Testis (tissue), 3 donors: ENCODE data around the gene FHIT. TPM values are rescaled to one million over a fixed set of nuclear protein-coding genes. Genes with fewer than 3 reads are reported as not detected.

ENCODE experiments used
- DNase-seq: peaks from one replicate; pipeline ENCODE4 v3.0.0-alpha.2; 2019
- H3K27ac ChIP-seq, 2 donors: fragments of 200-600 bp; sonication (generic); one replicate each; pipeline ENCODE4 v1.5.1; 2019
- H3K27me3 ChIP-seq: fragments of 200-600 bp; sonication (generic); one replicate; pipeline ENCODE4 v1.5.1; 2019
- H3K36me3 ChIP-seq: fragments of 200-600 bp; sonication (generic); one replicate; pipeline ENCODE4 v1.5.1; 2017; ENCODE audit warnings: low read depth; ENCODE audit errors: missing control alignments
- H3K4me1 ChIP-seq: fragments of 200-600 bp; sonication (generic); one replicate; pipeline ENCODE4 v1.5.1; 2019
- H3K4me3 ChIP-seq, 2 donors: fragments of 200-600 bp; sonication (generic); one replicate each; pipeline ENCODE4 v1.5.1; 2017 to 2019
- H3K9me3 ChIP-seq: fragments of 200-600 bp; sonication (generic); one replicate; pipeline ENCODE4 v1.5.1; 2017
- CTCF ChIP-seq, 3 experiments: fragments of 450-650 bp in 2 of 3; fragments of 200-600 bp in 1 of 3; sonication (generic) in 1 of 3; IDR thresholded peaks; one replicate each; pipeline ENCODE4 v1.5.1; 2016 to 2019; ENCODE audit warnings: antibody characterized with exemption in 3 of 3, mild to moderate bottlenecking in 2 of 3, moderate library complexity in 1 of 3
- POLR2A ChIP-seq: fragments of 450-650 bp; IDR thresholded peaks from one replicate; pipeline ENCODE4 v1.6.1; 2017; ENCODE audit warnings: antibody characterized with exemption, mild to moderate bottlenecking, moderate library complexity
- WGBS, 2 donors: methylation state at CpG; one replicate each; pipeline ENCODE4 v1.1.5; 2018; 5-methylcytosine and 5-hydroxymethylcytosine counted together
- intact Hi-C: fragments of 100-400 bp; cut with DNase I; formaldehyde crosslinking; loops from one replicate; pipeline ENCODE4 v1.15.1; 2023; ENCODE audit warnings: low total_unique reads
- polyA plus RNA-seq: library from polyadenylated mRNA; stranded (reverse); fragments of 350-450 nt; fragmentation: Illumina TruSeq; extraction: RNeasy Lipid Tissue Mini Kit (QIAGEN cat#74804); gene quantifications from one replicate; pipeline ENCODE4 v1.2.3, GENCODE V29; 2014; ENCODE audit warnings: low read depth, low replicate concordance; ENCODE audit not compliant: insufficient read depth
- total RNA-seq, 2 donors: library from RNA; depleted of rRNA; stranded (reverse); fragments of >200 nt; gene quantifications; one replicate each; pipeline ENCODE4 v1.2.3, GENCODE V29; 2016

FHIT gene
- total and polyA plus RNA-seq, 3 donors from 2014 or later = 10.1 to 29.6 (median 15.5) TPM

GRCh38 chr3:60226912-60227311, 1024.3 kb downstream of the FHIT start:
- DNase-seq = no peak

GRCh38 chr3:60225848-60226247, 1025.4 kb downstream of the FHIT start:
- H3K27ac ChIP-seq = no peak overlapping the region
- no peaks in the 10 kb centered on the region for H3K27me3 ChIP-seq
- TF ChIP-seq POLR2A (no peak), CTCF (IDR thresholded peaks at IDR 0.05) (no peak)
- no peaks in the 10 kb centered on the region for H3K9me3 ChIP-seq
- no peak overlapping the region for H3K4me3 ChIP-seq
- WGBS, 2 donors = 95 to 96% methylated on average over 3 of the region's 3 CpGs
- intact Hi-C loops = no loop called here
- no peaks in the 10 kb centered on the region for H3K36me3 ChIP-seq
- no peaks in the 10 kb centered on the region for H3K4me1 ChIP-seq
- DNase-seq = no peak

More at GRCh38 chr3:60226912-60227311, 1024.3 kb downstream of the FHIT start:
- no peaks in the 10 kb centered on the region for H3K36me3 ChIP-seq
- no peak for TF ChIP-seq CTCF (IDR thresholded peaks at IDR 0.05)
- no peak for TF ChIP-seq POLR2A
- H3K27me3 ChIP-seq = no peaks in the 10 kb centered on the region
- intact Hi-C loops = no loop called here
- H3K27ac ChIP-seq = no peak overlapping the region
- WGBS, 2 donors = 73 to 79% methylated on average over 2 of the region's 2 CpGs
- H3K4me3 ChIP-seq = no peak overlapping the region
- H3K9me3 ChIP-seq = no peaks in the 10 kb centered on the region
- no peaks in the 10 kb centered on the region for H3K4me1 ChIP-seq

GRCh38 chr3:60220768-60221167, 1030.5 kb downstream of the FHIT start:
- WGBS, 2 donors = 95 to 96% methylated on average over 4 of the region's 4 CpGs

GRCh38 chr3:60219501-60219900, 1031.8 kb downstream of the FHIT start:
- Histone ChIP-seq H3K27me3 (no peaks in the 10 kb centered on the region), H3K4me3 (no peak overlapping the region), H3K4me1 (no peaks in the 10 kb centered on the region), H3K36me3 (no peaks in the 10 kb centered on the region), H3K9me3 (no peaks in the 10 kb centered on the region), H3K27ac (no peak overlapping the region)
- DNase-seq = no peak
- TF ChIP-seq POLR2A = no peak
- no peak for TF ChIP-seq CTCF (IDR thresholded peaks at IDR 0.05)
- 79 to 93% methylated on average over 2 of the region's 2 CpGs for WGBS, 2 donors
- intact Hi-C loops = no loop called here

More at GRCh38 chr3:60220768-60221167, 1030.5 kb downstream of the FHIT start:
- no peaks in the 10 kb centered on the region for H3K9me3 ChIP-seq
- no peak for TF ChIP-seq CTCF (IDR thresholded peaks at IDR 0.05)
- no peak for TF ChIP-seq POLR2A
- DNase-seq = no peak
- no peaks in the 10 kb centered on the region for H3K4me1 ChIP-seq
- no peaks in the 10 kb centered on the region for H3K27me3 ChIP-seq
- intact Hi-C loops = no loop called here
- H3K36me3 ChIP-seq = no peaks in the 10 kb centered on the region
- H3K4me3 ChIP-seq = no peak overlapping the region
- no peak overlapping the region for H3K27ac ChIP-seq

- H3K36me3 ChIP-seq = no peaks in the 10 kb centered on the region
- intact Hi-C loops = no loop called here
- 90 to 91% methylated on average over 3 of the region's 3 CpGs for WGBS, 2 donors
Measured at GRCh38 chr3:60217156-60217911, 1033.9 kb downstream of the FHIT start.

More at GRCh38 chr3:60217156-60217911, 1033.9 kb downstream of the FHIT start:
- no peaks in the 10 kb centered on the region for H3K9me3 ChIP-seq
- H3K27me3 ChIP-seq = no peaks in the 10 kb centered on the region
- no peak overlapping the region for H3K27ac ChIP-seq
- H3K4me3 ChIP-seq = no peak overlapping the region
- H3K4me1 ChIP-seq = no peaks in the 10 kb centered on the region
- no peak for DNase-seq
- no peak for TF ChIP-seq CTCF (IDR thresholded peaks at IDR 0.05)
- TF ChIP-seq POLR2A = no peak
